Kidney epithelial cell (primary cell): ENCODE results near the gene MEF2A. TPM values are rescaled to one million over a fixed set of nuclear protein-coding genes. Genes with fewer than 3 reads are reported as not detected.

Experiments
- DNase-seq: peaks from one replicate; pipeline ENCODE4 v3.0.0-alpha.2; 2010; ENCODE audit warnings: low read depth
- H3K27me3 ChIP-seq: 2 replicates; pipeline ENCODE4 v1.6.0; 2011; ENCODE audit warnings: low read length; ENCODE audit not compliant: control insufficient read depth, insufficient read depth
- H3K36me3 ChIP-seq: 2 replicates; pipeline ENCODE4 v1.5.1; 2011; ENCODE audit warnings: low read length; ENCODE audit not compliant: control insufficient read depth, insufficient read depth
- H3K4me3 ChIP-seq: 2 replicates; pipeline ENCODE4 v1.5.1; 2011; ENCODE audit warnings: low read depth, mild to moderate bottlenecking, control low read depth, low read length
- CTCF ChIP-seq: IDR thresholded peaks from 2 replicates; pipeline ENCODE4 v1.5.1; 2011; ENCODE audit warnings: mild to moderate bottlenecking, moderate library complexity, low read length, control low read depth, inconsistent platforms; ENCODE audit not compliant: insufficient read depth, poor library complexity, severe bottlenecking
- total RNA-seq: library from RNA; depleted of rRNA; stranded (reverse); fragments of >200 nt; gene quantifications from 2 replicates; pipeline ENCODE4 v1.2.3, GENCODE V29; 2015

MEF2A gene
- total RNA-seq, 1 donor from 2014 or later, result 55.4 TPM

- TF ChIP-seq CTCF, result no peak
- DNase-seq, result no peak
- Histone ChIP-seq H3K4me3 (no peak overlapping the region), H3K27me3 (no peaks in the 10 kb centered on the region), H3K36me3 (no peaks in the 10 kb centered on the region)
Measured at GRCh38 chr15:99547517-99547916, 18.3 kb upstream of the MEF2A start.

DNA sequence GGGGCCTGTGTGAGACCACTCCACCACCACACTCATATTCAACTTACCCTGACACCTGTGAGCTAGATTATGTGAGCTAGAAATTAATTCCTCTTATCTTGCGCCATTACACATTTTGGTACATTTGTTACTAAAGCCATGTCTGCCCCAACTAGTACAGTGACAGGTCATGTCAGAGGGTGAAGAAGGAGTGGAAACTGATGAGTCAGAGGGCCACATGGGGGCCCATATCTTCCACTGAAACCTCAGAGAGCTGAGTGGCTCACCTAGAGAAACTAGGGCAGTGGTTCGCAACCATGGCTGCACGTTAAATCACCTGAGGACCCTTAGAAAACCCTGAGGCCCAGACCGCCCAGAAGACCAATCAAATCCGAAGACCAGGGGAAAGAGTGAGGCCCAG lies 15.7 kb upstream of the MEF2A start:
- DNase-seq, result no peak
- no peak for TF ChIP-seq CTCF
- H3K27me3 ChIP-seq, result no peaks in the 10 kb centered on the region
- no peaks in the 10 kb centered on the region for H3K36me3 ChIP-seq
- H3K4me3 ChIP-seq, result no peak overlapping the region

GRCh38 chr15:99552111-99552510 lies 13.7 kb upstream of the MEF2A start:
- H3K36me3 ChIP-seq, result no peaks in the 10 kb centered on the region
- DNase-seq, result no peak
- TF ChIP-seq CTCF, result no peak
- H3K4me3 ChIP-seq, result no peak overlapping the region
- H3K27me3 ChIP-seq, result no peaks in the 10 kb centered on the region

- DNase-seq, result no peak
- no peak for TF ChIP-seq CTCF
- no peaks in the 10 kb centered on the region for H3K27me3 ChIP-seq
- no peak overlapping the region for H3K4me3 ChIP-seq
- H3K36me3 ChIP-seq, result no peaks in the 10 kb centered on the region
Measured at GRCh38 chr15:99554880-99555488, 10.8 kb upstream of the MEF2A start.

- no peak for TF ChIP-seq CTCF
- no peak for DNase-seq
- Histone ChIP-seq H3K36me3 (no peaks in the 10 kb centered on the region), H3K27me3 (no peaks in the 10 kb centered on the region), H3K4me3 (no peak overlapping the region)
Measured at GRCh38 chr15:99556011-99556410, 9.8 kb upstream of the MEF2A start.

- DNase-seq, result no peak
- no peak overlapping the region for H3K4me3 ChIP-seq
- no peak for TF ChIP-seq CTCF
- H3K27me3 ChIP-seq, result no peaks in the 10 kb centered on the region
- no peaks in the 10 kb centered on the region for H3K36me3 ChIP-seq
Measured at GRCh38 chr15:99556578-99556977, 9.2 kb upstream of the MEF2A start.
